ENCODE results near the gene SLC15A1.
"Not testable (repeated sequence)": the region's sequence is repeated elsewhere in the genome, so short reads cannot be mapped to it uniquely, and the experiment has no call there.

Gene SLC15A1

DNA sequence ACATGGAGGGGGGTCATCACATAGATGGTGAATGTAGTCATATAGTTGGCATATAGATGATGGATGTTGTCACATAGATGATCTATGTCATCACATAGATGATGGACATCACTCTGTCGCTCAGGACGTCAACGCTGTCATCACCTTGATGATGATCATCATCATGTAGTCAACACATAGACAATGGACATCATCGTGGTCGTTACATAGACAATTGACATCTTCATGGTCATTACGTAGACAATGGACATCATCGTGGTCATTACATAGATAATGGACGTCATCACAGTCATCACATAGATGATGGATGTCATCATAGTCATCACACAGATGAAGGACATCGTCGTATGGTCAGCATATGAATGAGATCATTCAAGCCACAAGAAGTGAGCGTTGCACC, 28.6 kb upstream of the SLC15A1 start:
- no peak for DNase-seq

- DNase-seq, result no peak
Observed at GRCh38 chr13:98780451-98780850, 28.0 kb upstream of the SLC15A1 start.

- no peak for DNase-seq
Observed at GRCh38 chr13:98779695-98780094, 27.2 kb upstream of the SLC15A1 start.

DNA sequence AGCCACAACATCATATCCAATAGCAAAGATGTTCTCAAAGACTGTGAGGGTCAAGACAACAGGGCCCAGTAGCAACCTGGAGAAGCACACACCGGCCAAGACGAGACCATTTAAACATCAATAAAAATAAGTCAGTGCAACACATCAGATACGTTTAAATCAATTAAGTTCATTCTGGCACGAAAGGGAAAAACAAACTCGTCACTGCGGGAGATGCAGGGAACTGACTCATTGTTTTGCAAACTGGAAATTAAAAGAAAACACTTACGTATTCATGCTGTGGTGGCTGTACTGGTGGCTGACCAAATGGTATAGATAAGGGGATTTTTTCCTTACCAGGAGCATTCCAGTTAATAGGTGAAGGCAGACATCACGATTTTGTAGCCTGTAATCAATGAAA, 26.3 kb upstream of the SLC15A1 start:
- DNase-seq, result no peak

DNA sequence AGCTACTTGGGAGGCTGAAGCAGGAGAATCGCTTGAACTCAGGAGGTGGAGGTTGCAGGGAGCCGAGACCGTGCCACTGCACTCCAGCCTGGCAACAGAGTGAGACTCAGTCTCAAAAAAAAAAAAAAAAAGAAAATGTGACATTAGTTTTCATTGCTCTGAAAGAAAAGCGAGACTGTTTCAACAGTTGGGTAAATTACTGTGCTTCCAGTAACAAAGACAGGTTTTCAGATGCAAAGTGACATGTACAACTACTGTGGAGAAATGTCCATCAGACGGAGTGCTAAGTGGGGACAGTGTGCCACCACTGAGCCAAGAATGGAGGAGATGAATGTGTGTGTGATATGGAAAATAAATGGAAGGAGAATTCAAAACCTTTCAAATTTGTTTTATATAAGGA, 24.2 kb upstream of the SLC15A1 start:
- no peak for DNase-seq

GRCh38 chr13:98775844-98776598, 23.5 kb upstream of the SLC15A1 start:
- DNase-seq, result no peak

DNA sequence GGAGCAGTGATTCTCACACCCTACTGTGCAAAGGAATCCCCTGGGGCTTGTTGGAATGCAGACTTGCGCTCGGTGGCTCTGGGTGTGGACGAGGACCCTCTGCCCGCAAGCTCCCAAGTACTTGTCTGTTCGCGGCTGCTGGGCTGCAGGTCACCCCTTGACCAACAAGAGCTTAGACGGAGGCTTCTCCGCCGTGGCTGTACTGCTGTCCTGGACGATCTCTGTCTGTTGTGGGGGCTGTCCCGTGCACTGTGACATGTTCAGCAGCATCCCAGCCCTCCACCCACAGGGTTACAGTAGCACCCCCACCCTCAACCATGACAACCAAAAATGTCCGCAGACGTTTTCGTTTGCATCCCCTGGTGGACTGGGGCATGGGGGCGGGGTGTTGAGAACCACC, 22.9 kb upstream of the SLC15A1 start:
- no peak for DNase-seq

DNA sequence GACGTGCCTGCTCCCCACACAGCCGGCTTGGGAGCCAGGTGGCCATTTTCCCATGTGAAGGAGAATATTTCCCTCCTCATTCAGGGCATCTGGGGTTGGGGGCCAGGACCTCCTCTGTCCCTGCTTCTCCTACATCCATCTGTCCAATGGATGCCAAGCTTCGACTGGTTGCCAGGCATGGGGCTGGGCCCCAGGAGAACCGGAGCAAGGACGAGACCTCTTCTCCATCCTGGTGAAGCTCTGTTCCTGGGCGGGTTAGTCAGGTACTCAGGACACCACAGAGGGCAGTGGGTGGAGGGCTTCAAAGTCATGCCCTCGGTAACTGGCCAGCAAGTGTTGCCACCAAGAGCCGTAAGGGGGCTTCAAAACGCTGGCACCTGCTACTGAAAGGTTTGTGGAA, 22.3 kb upstream of the SLC15A1 start:
- DNase-seq, result no peak

- DNase-seq, result no peak
Observed at GRCh38 chr13:98773921-98774320, 21.4 kb upstream of the SLC15A1 start.

GRCh38 chr13:98772794-98773452, 20.5 kb upstream of the SLC15A1 start:
- DNase-seq, result no peak

DNA sequence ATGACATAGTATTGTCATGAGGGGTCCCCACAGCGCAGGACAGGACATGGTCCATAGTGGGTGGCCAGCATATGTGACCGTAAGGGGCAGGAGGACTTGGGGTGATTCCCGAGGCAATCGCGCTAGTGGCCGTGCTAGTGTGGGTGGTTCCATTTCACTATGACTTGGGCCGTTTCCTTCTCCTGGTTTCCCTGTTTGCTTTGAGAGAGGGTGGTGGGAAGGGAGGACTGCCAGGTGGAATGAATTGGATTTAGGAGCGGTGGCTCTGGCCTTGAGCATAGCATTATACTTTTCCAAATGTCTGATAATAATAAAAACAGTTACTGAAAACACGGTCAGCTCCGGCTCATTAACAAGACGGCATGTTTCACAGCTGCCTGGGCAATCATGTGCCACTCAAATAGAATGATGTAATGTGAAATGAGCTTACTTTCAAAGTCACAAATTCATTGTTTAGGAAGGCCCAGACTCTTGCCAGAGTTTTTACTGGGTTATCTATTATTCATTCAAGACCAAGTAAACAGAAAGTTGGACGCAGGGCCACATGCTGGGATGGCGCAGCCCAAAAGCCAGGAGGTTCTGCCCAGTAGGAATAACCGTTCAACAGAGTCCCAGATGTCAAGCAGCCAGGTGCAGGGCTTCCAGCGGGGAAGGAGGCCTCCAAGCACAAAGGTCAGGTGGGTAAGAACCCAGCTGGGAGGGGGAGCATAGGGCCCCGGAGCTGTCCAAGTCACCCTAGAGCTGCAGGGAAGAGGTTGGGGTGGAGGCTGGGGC, 19.6 kb upstream of the SLC15A1 start:
- no peak for DNase-seq

DNA sequence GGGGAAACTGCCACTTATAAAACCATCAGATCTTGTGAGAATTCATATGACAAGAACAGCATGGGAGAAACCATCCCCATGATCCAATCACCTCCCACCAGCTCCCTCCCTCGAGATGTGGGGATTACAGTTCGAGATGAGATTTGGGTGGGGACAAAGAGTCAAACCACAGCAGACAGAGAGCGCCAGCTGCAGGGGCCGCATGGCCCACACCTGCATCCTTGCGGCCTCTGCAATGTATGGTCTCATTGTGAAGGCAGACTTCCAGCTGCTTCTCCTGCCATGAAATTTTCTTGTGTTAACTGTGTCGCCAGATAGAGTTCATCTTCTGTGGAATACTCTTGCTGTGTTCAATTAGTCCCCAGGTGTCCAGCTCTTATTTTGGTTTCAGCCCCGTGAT, 17.3 kb upstream of the SLC15A1 start:
- DNase-seq, result no peak

DNA sequence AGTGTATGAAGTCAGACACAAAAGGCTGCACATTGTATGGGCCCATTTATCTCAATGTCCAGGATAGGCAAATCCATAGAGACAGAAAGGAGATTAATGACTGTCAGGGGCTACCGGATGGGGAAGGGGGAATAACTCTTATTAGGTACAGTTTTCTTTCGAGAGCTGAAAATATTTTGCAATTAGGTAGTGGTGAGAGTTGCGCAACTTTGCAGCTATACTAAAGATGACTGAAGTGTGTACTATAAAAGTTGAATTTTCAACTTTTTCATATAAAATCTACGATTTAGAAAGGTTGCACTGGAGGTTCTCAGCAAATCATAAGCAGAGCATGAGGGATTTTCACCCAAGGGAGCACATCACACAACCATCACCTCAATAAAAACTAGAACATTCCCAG, 16.1 kb upstream of the SLC15A1 start:
- DNase-seq, result no peak

DNA sequence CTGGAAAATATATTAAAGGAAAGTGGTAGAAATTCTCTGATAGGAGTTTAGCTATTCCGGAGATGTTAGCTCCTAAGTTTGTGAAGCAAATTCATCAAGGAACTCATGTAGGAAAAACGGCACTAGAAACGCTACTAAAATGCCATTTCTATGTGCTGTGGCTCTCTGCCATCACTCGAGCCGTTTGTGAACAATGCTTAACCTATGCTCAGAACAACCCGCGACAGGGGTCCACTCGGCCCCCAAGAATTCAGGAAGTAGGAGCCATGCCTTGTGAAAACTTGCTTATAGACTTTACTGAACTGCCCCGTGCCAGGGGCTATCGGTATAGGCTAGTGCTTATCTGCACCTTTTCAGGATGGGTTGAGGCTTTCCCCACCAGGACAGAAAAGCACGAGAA, 14.2 kb upstream of the SLC15A1 start:
- DNase-seq, result no peak

GRCh38 chr13:98765996-98766519, 13.6 kb upstream of the SLC15A1 start:
- no peak for DNase-seq

DNA sequence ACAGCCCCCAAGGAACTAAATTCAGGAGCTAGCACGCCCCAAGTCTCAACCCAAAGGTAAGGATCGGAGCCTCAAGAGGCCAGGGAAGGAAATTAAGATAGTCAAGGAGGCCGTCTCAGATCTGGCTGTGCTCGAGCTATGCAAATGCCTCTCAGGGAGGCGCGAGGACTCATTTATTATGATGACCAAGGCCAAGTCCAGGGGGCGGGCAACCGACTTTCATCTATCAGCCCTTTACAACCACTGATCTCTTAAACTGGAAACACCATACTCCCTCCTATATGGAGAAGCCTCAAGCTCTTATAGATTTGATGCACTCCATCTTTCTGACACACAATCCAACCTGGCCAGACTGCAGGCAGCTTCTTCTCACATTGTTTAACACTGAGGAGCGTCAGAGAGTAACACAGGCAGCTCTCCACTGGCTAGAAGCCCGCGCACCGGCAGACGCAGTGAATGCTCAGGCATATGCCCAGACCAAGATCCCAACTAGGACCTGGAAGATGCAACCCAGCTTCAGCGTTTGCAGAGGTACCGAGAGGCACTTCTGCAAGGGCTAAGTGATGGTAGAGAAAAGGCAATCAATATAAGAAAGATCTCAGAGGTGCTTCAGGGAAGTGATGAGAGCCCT, 9.6 kb upstream of the SLC15A1 start:
- DNase-seq, result no peak

- no peak for DNase-seq
Observed at GRCh38 chr13:98761126-98761985, 8.9 kb upstream of the SLC15A1 start.

DNA sequence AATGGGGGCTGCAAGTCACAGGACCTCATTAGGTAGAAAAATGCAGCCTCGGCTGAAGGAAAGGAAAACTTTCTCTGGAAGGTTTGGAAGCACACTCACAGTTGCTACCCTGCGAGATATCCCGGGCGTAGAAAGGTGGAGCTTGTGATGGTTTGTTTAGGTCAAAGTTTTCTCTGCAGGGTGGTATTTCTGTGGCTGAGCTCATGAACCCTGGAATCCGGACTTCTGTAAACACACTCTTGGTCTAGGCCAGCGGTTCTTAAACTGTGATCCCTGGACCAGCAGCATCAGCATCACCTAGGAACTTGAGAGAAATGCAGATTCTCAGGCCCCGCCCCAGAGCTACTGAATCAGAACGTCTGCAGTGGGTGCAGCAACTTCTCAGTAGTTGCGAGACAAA, 3.3 kb upstream of the SLC15A1 start:
- DNase-seq, result no peak

DNA sequence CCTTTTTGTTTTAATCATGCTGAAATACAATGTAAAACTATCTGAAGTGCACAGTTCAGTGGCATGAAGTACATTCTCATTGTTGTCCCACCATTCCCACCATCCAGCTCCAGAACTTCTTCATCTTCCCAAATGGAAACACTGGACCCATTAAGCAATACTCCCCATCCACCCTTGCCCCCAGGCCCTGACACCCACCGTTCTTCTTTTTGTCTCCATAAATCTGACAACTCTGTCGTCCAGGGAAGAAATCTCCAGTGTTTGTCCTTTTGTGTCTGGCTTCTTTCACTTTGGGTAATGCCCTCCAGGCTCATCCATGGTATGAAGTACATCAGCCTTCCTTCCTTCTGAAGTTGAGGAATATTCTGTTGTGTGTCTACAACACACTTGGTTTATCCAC, 2.6 kb upstream of the SLC15A1 start:
- DNase-seq, result no peak

DNA sequence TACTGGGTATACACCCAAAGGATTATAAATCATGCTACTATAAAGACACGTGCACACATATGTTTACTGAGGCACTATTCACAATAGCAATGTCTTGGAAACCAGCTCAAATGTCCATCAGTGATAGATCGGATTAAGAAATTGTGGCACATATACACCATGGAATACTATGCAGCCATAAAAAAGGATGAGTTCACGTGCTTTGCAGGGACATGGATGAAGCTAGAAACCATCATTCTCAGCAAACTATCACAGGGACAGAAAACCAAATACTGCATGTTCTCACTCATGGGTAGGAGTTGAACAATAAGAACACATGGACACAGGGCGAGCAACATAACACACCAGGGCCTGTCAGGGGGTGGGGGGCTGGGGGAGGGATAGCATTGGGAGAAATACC, 2.0 kb upstream of the SLC15A1 start:
- DNase-seq, result not testable (repeated sequence)

DNA sequence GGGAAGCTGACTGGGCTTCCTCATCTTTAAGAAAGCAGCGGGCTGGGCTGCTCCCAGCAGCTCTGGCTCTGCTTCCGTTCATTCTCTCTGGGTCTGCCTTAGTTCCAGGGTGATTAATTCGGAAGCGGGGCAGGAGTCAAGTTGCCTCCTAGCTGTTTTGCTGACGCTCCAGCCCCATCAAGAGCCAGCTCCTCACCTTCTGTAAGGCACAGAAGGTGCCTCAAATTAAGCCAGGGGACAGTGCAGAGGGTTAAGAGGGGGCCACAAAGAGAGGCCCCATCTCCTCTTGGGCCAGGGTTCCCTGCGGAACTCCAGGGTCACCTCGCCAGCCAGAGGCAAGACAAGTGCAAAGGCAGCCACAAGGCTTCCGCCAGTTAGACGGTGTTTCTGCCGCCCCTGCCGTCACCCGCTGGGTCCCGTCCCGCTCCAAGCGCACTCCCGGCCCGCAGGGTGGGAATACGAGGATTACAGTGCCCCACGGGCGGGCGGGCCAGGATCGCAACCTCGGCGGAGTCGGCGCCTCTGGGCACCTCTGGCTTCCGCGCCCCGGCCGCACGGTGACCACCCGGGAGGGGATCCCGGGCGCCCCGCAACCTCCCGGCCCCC, 508 bp downstream of the SLC15A1 start:
- DNase-seq, result no peak

DNA sequence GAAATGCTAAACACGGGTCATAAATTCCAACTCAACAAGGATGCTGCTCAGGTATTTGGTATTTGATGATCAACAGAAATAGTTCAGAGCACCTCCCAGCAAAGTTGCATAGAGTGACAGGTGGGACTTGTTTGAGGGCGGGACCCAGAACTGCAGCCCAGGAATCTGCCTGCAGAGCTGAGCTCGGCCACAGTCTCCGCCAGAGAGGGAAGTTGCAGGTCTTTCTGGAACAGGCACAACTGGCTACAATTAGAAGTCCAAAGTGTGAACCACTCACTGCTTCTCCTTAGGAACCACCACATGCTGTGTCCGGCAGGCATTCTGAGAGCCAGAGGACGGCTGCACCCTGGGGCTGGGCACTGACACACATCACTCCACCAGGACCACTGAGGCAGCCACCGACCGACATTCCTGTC, 1.1 kb downstream of the SLC15A1 start:
- DNase-seq, result no peak
